H1 (cell line): ENCODE measurements around the gene ZNF362.

Experiments used
- CTCF ChIP-seq, 3 experiments: IDR thresholded peaks; 1 replicate in 2 of 3; 2 replicates in 1 of 3; pipeline versions ENCODE4 v1.5.1 to v1.6.1; 2011; ENCODE audit warnings: low read length in 3 of 3, mild to moderate bottlenecking in 3 of 3, inconsistent platforms in 2 of 3, low read depth in 1 of 3, moderate library complexity in 1 of 3; ENCODE audit not compliant: insufficient read depth in 1 of 3; ENCODE audit errors: control extremely low read depth in 1 of 3
- EGR1 ChIP-seq: IDR thresholded peaks from 2 replicates; pipeline ENCODE4 v1.6.1; 2011; ENCODE audit warnings: low read depth, low read length, borderline replicate concordance
- GTF2F1 ChIP-seq: IDR thresholded peaks from 2 replicates; pipeline ENCODE4 v1.6.1; 2012; ENCODE audit warnings: low read depth, low read length, improper control_type of control experiment, borderline replicate concordance
- JUN ChIP-seq: IDR thresholded peaks from 2 replicates; pipeline ENCODE4 v1.6.1; 2011; ENCODE audit warnings: low read depth, mild to moderate bottlenecking, improper control_type of control experiment, low read length
- PHF8 ChIP-seq: fragments of 200-600 bp; sonication (generic); conservative IDR thresholded peaks from 2 replicates; pipeline ENCODE4 v1.7.1; 2012; ENCODE audit warnings: low read depth, mild to moderate bottlenecking, inconsistent platforms, low read length, moderate library complexity
- SP1 ChIP-seq: IDR thresholded peaks from 2 replicates; pipeline ENCODE4 v1.6.1; 2011; ENCODE audit warnings: low read depth, low read length

- TF ChIP-seq GTF2F1 (no peak), CTCF (IDR thresholded peaks at IDR 0.05; ENCODE audit: control extremely low read depth in 1 of 3, insufficient read depth in 1 of 3, low read depth in 1 of 3, low read length in 3 of 3) (no peak), SP1 (no peak), PHF8 (no peak), JUN (no peak), EGR1 (no peak)
Observed at GRCh38 chr1:33257772-33258712, 1.8 kb downstream of the ZNF362 start.
